SKM-1 treated with dmso at 0.1 percent for 144 hours (cell line): ENCODE data around the gene LIMK2.
"Not testable (repeated sequence)": the region's sequence is repeated elsewhere in the genome, so short reads cannot be mapped to it uniquely, and the experiment has no call there.

ENCODE experiments used
- DNase-seq: peaks from one replicate; lab custom pipeline; 2025; ENCODE audit not compliant: unreplicated experiment; lab: John Stamatoyannopoulos, UW

LIMK2 gene

GRCh38 chr22:31288496-31289240, 76.6 kb downstream of the LIMK2 start:
- DNase-seq, result peak; percentile 44

- DNase-seq, result no peak
Observed at GRCh38 chr22:31289344-31289743, 77.2 kb downstream of the LIMK2 start.

- peak; percentile 94 for DNase-seq
Observed at GRCh38 chr22:31290494-31291471, 78.7 kb downstream of the LIMK2 start.

- no peak for DNase-seq
Observed at GRCh38 chr22:31291481-31292235, 79.6 kb downstream of the LIMK2 start.

- DNase-seq, result peak; percentile 49
Observed at GRCh38 chr22:31292236-31292989, 80.3 kb downstream of the LIMK2 start, which contains the start of gene PIK3IP1. TSS of gene PIK3IP1 (minus strand) at chr22:31292488. CDS start at chr22:31292344, 144 bp downstream.

- no peak for DNase-seq
Observed at GRCh38 chr22:31295360-31295759, 83.3 kb downstream of the LIMK2 start.

- no peak for DNase-seq
Observed at GRCh38 chr22:31295831-31296657, 83.9 kb downstream of the LIMK2 start.

- no peak for DNase-seq
Observed at GRCh38 chr22:31300896-31301295, 88.8 kb downstream of the LIMK2 start.

GRCh38 chr22:31302006-31302405, 89.9 kb downstream of the LIMK2 start:
- no peak for DNase-seq

GRCh38 chr22:31302537-31302936, 90.4 kb downstream of the LIMK2 start:
- no peak for DNase-seq

GRCh38 chr22:31305194-31305593, 93.1 kb downstream of the LIMK2 start:
- DNase-seq, result no peak

GRCh38 chr22:31308181-31308580, 96.1 kb downstream of the LIMK2 start:
- no peak for DNase-seq

GRCh38 chr22:31313366-31314147, 101.5 kb downstream of the LIMK2 start:
- DNase-seq, result peak; percentile 28

- not testable (repeated sequence) for DNase-seq
Observed at GRCh38 chr22:31314220-31314619, 102.1 kb downstream of the LIMK2 start.

GRCh38 chr22:31321421-31321820, 109.3 kb downstream of the LIMK2 start:
- DNase-seq, result no peak

GRCh38 chr22:31323578-31324550, 111.8 kb downstream of the LIMK2 start:
- DNase-seq, result no peak

- DNase-seq, result no peak
Observed at GRCh38 chr22:31326877-31327276, 114.8 kb downstream of the LIMK2 start.
